GM12878 (cell line): ENCODE results near the gene LRTM2. TPM values are rescaled to one million over a fixed set of nuclear protein-coding genes. Genes with fewer than 3 reads are reported as not detected.

Source experiments
- ATAC-seq: fragments of 200-7000 bp; cut with Tn5 transposase; 3 replicates; pipeline ENCODE4 v1.9.1; 2020; ENCODE audit warnings: mild to moderate bottlenecking, moderate library complexity
- BruUV-seq: library from RNA; stranded (reverse); fragments of 400-500 nt; replicated peaks from 2 replicates; lab custom pipeline; 2021; lab: Mats Ljungman, UMichigan
- CTCF ChIA-PET: fragments of 300-600 bp; sonication (Branson Sonifier 250); formaldehyde crosslinking; extraction: SDS; loops from one replicate; lab custom pipeline; 2021; ENCODE audit warnings: inconsistent platforms; lab: Yijun Ruan, JAX
- POLR2A ChIA-PET: fragments of 350-600 bp; formaldehyde crosslinking; extraction: SDS; loops from one replicate; lab custom pipeline; 2021; ENCODE audit warnings: inconsistent platforms; lab: Charles Lee
- RAD21 ChIA-PET: fragments of 300-600 bp; sonication (Branson Sonifier 250); formaldehyde crosslinking; loops from one replicate; lab custom pipeline; 2023; ENCODE audit warnings: antibody characterized with exemption; ENCODE audit not compliant: unreplicated experiment; lab: Charles Lee
- SMC1A ChIA-PET: fragments of 300-600 bp; sonication (Branson Sonifier 250); formaldehyde crosslinking; loops from one replicate; lab custom pipeline; 2023; ENCODE audit not compliant: unreplicated experiment, uncharacterized antibody; lab: Charles Lee
- DNase-seq: peaks from one replicate; pipeline ENCODE4 v3.0.0-alpha.2; 2011; ENCODE audit warnings: low read depth, low spot score
- FAIRE-seq: peaks from 3 replicates; lab custom pipeline; 2011; peaks lifted over from hg19 to GRCh38; lab: Jason Lieb, UNC
- H2AFZ ChIP-seq: 2 replicates; pipeline ENCODE4 v1.6.0; 2011; ENCODE audit warnings: low read depth, low read length, control low read depth; ENCODE audit not compliant: control insufficient read depth
- H3K27ac ChIP-seq: 2 replicates; pipeline ENCODE4 v1.5.1; 2011; ENCODE audit warnings: control low read depth; ENCODE audit not compliant: control insufficient read depth, insufficient read depth
- H3K27me3 ChIP-seq, 2 experiments: replicated peaks in 1 of 2; 2 replicates each; pipeline versions ENCODE4 v1.6.0 to v1.6.1; 2011; ENCODE audit warnings: low read length in 1 of 2; ENCODE audit not compliant: control insufficient read depth in 2 of 2, insufficient read depth in 2 of 2
- H3K36me3 ChIP-seq, 2 experiments: 2 replicates each; pipeline ENCODE4 v1.5.1; 2011; ENCODE audit warnings: low read length in 1 of 2; ENCODE audit not compliant: control insufficient read depth in 2 of 2, insufficient read depth in 2 of 2
- H3K4me1 ChIP-seq: 2 replicates; pipeline ENCODE4 v1.6.1; 2011; ENCODE audit warnings: mild to moderate bottlenecking, low read length, moderate library complexity, mixed read lengths; ENCODE audit not compliant: control insufficient read depth, insufficient read depth
- H3K4me2 ChIP-seq: 2 replicates; pipeline ENCODE4 v1.6.0; 2011; ENCODE audit warnings: control low read depth; ENCODE audit not compliant: control insufficient read depth, insufficient read depth
- H3K4me3 ChIP-seq: fragments of 200-600 bp; sonication (generic); 2 replicates; pipeline ENCODE4 v1.5.1; 2016
- H3K79me2 ChIP-seq: 2 replicates; pipeline ENCODE4 v1.6.0; 2011; ENCODE audit warnings: low read length; ENCODE audit not compliant: control insufficient read depth, insufficient read depth
- H3K9ac ChIP-seq: 2 replicates; pipeline ENCODE4 v1.8.0; 2011; ENCODE audit warnings: low read length, control low read depth, mixed read lengths; ENCODE audit not compliant: control insufficient read depth, insufficient read depth
- H3K9me3 ChIP-seq: replicated peaks from 3 replicates; pipeline ENCODE4 v1.5.1; 2011; ENCODE audit warnings: mild to moderate bottlenecking, low read length; ENCODE audit not compliant: control insufficient read depth, insufficient read depth
- H4K20me1 ChIP-seq: 2 replicates; pipeline ENCODE4 v1.6.0; 2011; ENCODE audit not compliant: control insufficient read depth, insufficient read depth
- BCL3 ChIP-seq: IDR thresholded peaks from 2 replicates; pipeline ENCODE4 v1.6.1; 2011; ENCODE audit warnings: borderline replicate concordance, low read depth, mild to moderate bottlenecking, moderate library complexity, low read length; ENCODE audit not compliant: insufficient read depth, poor library complexity, severe bottlenecking
- CBX3 ChIP-seq: fragments of 200-600 bp; sonication (generic); IDR thresholded peaks from 2 replicates; pipeline ENCODE4 v1.6.1; 2016; ENCODE audit warnings: low read depth, borderline replicate concordance
- GABPA ChIP-seq: IDR thresholded peaks from 2 replicates; pipeline ENCODE4 v1.6.1; 2014; ENCODE audit warnings: antibody characterized with exemption, low read depth, mild to moderate bottlenecking, inconsistent platforms
- MEF2A ChIP-seq: IDR thresholded peaks from 2 replicates; pipeline ENCODE4 v1.6.1; 2011; ENCODE audit warnings: low read depth, mild to moderate bottlenecking, low read length, moderate library complexity; ENCODE audit not compliant: insufficient read depth
- MTA2 ChIP-seq: fragments of 450-650 bp; IDR thresholded peaks from 2 replicates; pipeline ENCODE4 v1.6.1; 2016; ENCODE audit warnings: low read depth, mild to moderate bottlenecking, moderate library complexity
- MYC ChIP-seq: IDR thresholded peaks from 2 replicates; pipeline ENCODE4 v1.6.1; 2011; ENCODE audit warnings: mild to moderate bottlenecking, low read length, moderate library complexity, inconsistent platforms; ENCODE audit not compliant: insufficient read depth, insufficient replicate concordance, insufficient read length, severe bottlenecking
- NFYB ChIP-seq: IDR thresholded peaks from 2 replicates; pipeline ENCODE4 v1.6.1; 2011; ENCODE audit warnings: low read depth, mild to moderate bottlenecking, low read length, improper control_type of control experiment, moderate library complexity; ENCODE audit not compliant: insufficient read depth
- PAX8 ChIP-seq: fragments of 450-650 bp; IDR thresholded peaks from 2 replicates; pipeline ENCODE4 v1.6.1; 2017; ENCODE audit warnings: mild to moderate bottlenecking, moderate library complexity
- RFX5 ChIP-seq: IDR thresholded peaks from 2 replicates; pipeline ENCODE4 v1.6.1; 2011; ENCODE audit warnings: low read depth, low read length, improper control_type of control experiment
- SPI1 ChIP-seq: IDR thresholded peaks from 2 replicates; pipeline ENCODE4 v1.6.1; 2011; ENCODE audit warnings: low read depth, mild to moderate bottlenecking, low read length, moderate library complexity, borderline replicate concordance; ENCODE audit not compliant: insufficient read depth
- TAF1 ChIP-seq: IDR thresholded peaks from 2 replicates; pipeline ENCODE4 v1.6.1; 2011; ENCODE audit warnings: mild to moderate bottlenecking, low read depth, low read length, borderline replicate concordance
- TCF12 ChIP-seq: IDR thresholded peaks from 2 replicates; pipeline ENCODE4 v1.6.1; 2011; ENCODE audit warnings: low read depth, mild to moderate bottlenecking, low read length
- USF1 ChIP-seq: IDR thresholded peaks from 2 replicates; pipeline ENCODE4 v1.6.1; 2011; ENCODE audit warnings: borderline replicate concordance, low read depth, mild to moderate bottlenecking, moderate library complexity, mixed read lengths, low read length; ENCODE audit not compliant: insufficient read depth; ENCODE audit errors: extremely low read length
- YY1 ChIP-seq: IDR thresholded peaks from 2 replicates; pipeline ENCODE4 v1.6.1; 2011; ENCODE audit warnings: low read depth, mild to moderate bottlenecking, low read length
- WGBS: methylation state at CpG from one replicate; pipeline ENCODE4 v1.1.6; 2016; ENCODE audit warnings: low lambda C conversion rate; ENCODE audit not compliant: insufficient replicate concordance, insufficient coverage; ENCODE audit errors: missing lambda C conversion rate; 5-methylcytosine and 5-hydroxymethylcytosine counted together
- in situ Hi-C: fragments of 300-500 bp; cut with MboI; formaldehyde crosslinking; loops from 9 replicates; pipeline ENCODE4 v1.14.3; 2018; ENCODE audit warnings: mixed read lengths
- intact Hi-C: fragments of 100-400 bp; cut with micrococcal nuclease; formaldehyde crosslinking; loops from one replicate; pipeline ENCODE4 v1.14.2; 2022; ENCODE audit not compliant: unreplicated experiment
- polyA plus RNA-seq, 11 experiments: library from polyadenylated mRNA; depleted of rRNA in 4 of 11; unstranded in 6 of 11; stranded (reverse) in 5 of 11; fragments of >200 nt; fragmentation: Nextera tagmentation in 4 of 11; fragmentation: Illumina TruSeq in 1 of 11; extraction: Ambion mirVana in 4 of 11; extraction: Trizol in 1 of 11; gene quantifications; 1 replicate in 1 of 11; 2 replicates in 10 of 11; pipeline versions ENCODE4 v1.2.1 to v1.2.3, GENCODE V29; 2011 to 2016; ENCODE audit warnings: inconsistent platforms in 2 of 11, missing spikeins in 2 of 11, low read depth in 1 of 11
- total RNA-seq, 4 experiments: library from RNA; depleted of rRNA in 3 of 4; stranded (reverse); fragments of >200 nt in 3 of 4; fragmentation: Illumina TruSeq in 1 of 4; extraction: Trizol in 1 of 4; gene quantifications; 2 replicates each; pipeline versions ENCODE4 v1.2.1 to v1.2.3, GENCODE V29; 2013 to 2021
- TF ChIP-seq, protein P1 (sequence below): fragments of 450-650 bp; IDR thresholded peaks from 2 replicates; pipeline ENCODE4 v1.6.1; 2016; ENCODE audit warnings: mild to moderate bottlenecking
- TF ChIP-seq, protein P2 (sequence below): fragments of 450-650 bp; IDR thresholded peaks from 2 replicates; pipeline ENCODE4 v1.6.1; 2017; ENCODE audit warnings: low read depth, mild to moderate bottlenecking, moderate library complexity

The LRTM2 gene
- total and polyA plus RNA-seq, 10 of the 15 experiments (the other 5 are each of a cell fraction or from before 2014, with no cell fraction given): 0.05 TPM; not detected in 9

GRCh38 chr12:1882405-1882804, 62.0 kb downstream of the LRTM2 start (continued):
- TF ChIP-seq YY1: no peak
- TF ChIP-seq, all 136 proteins: peak for 0

GRCh38 chr12:1882850-1883470, 62.6 kb downstream of the LRTM2 start:
- Histone ChIP-seq H3K79me2 (no peaks in the 10 kb centered on the region), H3K4me3 (no peak overlapping the region), H3K27ac (no peak overlapping the region), H3K9ac (no peak overlapping the region), H3K4me1 (no peaks in the 10 kb centered on the region), H2AFZ (no peak overlapping the region), H3K36me3 (no peaks in the 10 kb centered on the region), H3K9me3 (no peaks in the 10 kb centered on the region), H3K27me3 (no peaks in the 10 kb centered on the region; a peak in 3 of 4 replicates)
- RAD21 ChIA-PET: no interaction called here
- ATAC-seq (no peak), FAIRE-seq (no peak)
- in situ Hi-C loops: no loop called here
- intact Hi-C loops: no loop called here
- POLR2A ChIA-PET: no interaction called here
- WGBS: 40% methylated on average over 19 of the region's 19 CpGs
- CTCF ChIA-PET: interaction anchor here (1.2 kb wide), 1 partner anchor 57 kb away, joined by 3 read pairs; no protein-coding TSS in a partner anchor
- no TSS peak for BruUV-seq
- TF ChIP-seq BCL3 (no peak), RFX5 (no peak), MTA2 (no peak), CBX3 (no peak), GABPA (no peak), PAX8 (no peak), TAF1 (no peak), TCF12 (no peak), MYC (no peak), USF1 (no peak), MEF2A (no peak), SPI1 (no peak), NFYB (no peak)
- TF ChIP-seq, protein P1, sequence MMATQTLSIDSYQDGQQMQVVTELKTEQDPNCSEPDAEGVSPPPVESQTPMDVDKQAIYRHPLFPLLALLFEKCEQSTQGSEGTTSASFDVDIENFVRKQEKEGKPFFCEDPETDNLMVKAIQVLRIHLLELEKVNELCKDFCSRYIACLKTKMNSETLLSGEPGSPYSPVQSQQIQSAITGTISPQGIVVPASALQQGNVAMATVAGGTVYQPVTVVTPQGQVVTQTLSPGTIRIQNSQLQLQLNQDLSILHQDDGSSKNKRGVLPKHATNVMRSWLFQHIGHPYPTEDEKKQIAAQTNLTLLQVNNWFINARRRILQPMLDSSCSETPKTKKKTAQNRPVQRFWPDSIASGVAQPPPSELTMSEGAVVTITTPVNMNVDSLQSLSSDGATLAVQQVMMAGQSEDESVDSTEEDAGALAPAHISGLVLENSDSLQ: no peak
- TF ChIP-seq, protein P2, sequence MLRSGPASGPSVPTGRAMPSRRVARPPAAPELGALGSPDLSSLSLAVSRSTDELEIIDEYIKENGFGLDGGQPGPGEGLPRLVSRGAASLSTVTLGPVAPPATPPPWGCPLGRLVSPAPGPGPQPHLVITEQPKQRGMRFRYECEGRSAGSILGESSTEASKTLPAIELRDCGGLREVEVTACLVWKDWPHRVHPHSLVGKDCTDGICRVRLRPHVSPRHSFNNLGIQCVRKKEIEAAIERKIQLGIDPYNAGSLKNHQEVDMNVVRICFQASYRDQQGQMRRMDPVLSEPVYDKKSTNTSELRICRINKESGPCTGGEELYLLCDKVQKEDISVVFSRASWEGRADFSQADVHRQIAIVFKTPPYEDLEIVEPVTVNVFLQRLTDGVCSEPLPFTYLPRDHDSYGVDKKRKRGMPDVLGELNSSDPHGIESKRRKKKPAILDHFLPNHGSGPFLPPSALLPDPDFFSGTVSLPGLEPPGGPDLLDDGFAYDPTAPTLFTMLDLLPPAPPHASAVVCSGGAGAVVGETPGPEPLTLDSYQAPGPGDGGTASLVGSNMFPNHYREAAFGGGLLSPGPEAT: no peak
- TF ChIP-seq, all 136 proteins: peak for 0
- DNase-seq: no peak
- Histone ChIP-seq H4K20me1 (no peaks in the 10 kb centered on the region), H3K4me2 (no peak overlapping the region)
- SMC1A ChIA-PET: no interaction called here
